ENCODE data around the gene LGALS3BP.
"Not testable (repeated sequence)": the region's sequence is repeated elsewhere in the genome, so short reads cannot be mapped to it uniquely, and the experiment has no call there.

Gene LGALS3BP

DNA sequence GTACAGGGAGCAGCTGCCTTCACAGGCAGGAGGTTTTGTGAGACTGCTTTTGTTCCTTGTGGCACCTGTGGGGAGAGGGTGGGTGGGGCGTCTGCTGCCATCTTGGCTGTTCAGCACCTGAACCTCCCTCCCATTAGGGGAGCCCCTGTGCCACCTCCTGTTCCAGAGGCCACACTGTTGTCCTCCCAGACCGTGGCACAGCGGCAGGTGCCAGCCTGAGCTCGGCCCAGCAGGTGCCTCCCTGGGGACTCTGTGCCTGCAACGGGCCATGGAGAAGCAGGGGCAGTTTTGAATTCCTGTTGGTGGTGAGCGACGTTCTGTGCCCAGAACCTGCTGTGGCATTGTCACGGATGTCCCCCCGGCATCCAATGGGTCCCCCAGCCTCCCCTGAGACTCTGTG lies 9.9 kb downstream of the LGALS3BP start:
- no peak overlapping the region for H3K27ac ChIP-seq
- TF ChIP-seq, protein P1, sequence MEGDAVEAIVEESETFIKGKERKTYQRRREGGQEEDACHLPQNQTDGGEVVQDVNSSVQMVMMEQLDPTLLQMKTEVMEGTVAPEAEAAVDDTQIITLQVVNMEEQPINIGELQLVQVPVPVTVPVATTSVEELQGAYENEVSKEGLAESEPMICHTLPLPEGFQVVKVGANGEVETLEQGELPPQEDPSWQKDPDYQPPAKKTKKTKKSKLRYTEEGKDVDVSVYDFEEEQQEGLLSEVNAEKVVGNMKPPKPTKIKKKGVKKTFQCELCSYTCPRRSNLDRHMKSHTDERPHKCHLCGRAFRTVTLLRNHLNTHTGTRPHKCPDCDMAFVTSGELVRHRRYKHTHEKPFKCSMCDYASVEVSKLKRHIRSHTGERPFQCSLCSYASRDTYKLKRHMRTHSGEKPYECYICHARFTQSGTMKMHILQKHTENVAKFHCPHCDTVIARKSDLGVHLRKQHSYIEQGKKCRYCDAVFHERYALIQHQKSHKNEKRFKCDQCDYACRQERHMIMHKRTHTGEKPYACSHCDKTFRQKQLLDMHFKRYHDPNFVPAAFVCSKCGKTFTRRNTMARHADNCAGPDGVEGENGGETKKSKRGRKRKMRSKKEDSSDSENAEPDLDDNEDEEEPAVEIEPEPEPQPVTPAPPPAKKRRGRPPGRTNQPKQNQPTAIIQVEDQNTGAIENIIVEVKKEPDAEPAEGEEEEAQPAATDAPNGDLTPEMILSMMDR (conservative IDR thresholded peaks at IDR 0.05): no peak

DNA sequence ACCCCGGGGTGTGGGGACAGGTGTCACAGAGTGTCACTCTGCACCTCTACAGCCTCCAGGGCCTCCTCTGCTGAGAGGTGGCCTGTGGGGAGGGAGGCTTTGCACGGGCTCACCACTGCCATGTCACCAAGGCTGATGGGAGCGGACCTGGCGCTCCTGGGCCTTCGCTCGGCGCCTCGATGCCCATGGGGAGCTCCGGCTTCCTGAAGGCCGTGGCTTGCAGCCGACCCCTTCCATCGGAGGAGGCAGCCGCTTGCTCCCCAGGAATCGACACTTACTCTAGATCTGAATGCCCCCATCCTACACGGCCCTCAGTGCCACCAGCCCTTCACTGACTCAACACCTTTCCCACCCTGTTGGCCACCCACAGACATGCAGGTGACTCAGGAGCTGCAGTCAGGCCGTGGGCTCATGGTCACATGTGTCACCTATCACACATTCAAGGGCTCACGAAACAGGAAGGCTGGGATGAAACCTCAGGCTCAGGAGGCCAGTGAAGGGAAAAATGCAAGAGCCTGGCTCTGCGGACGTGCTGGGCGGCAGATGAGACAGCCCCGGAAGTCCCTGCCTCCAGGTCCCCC lies 11.9 kb downstream of the LGALS3BP start:
- no peak overlapping the region for H3K27ac ChIP-seq
- TF ChIP-seq, protein P1 (conservative IDR thresholded peaks at IDR 0.05): no peak

- no peak overlapping the region for H3K27ac ChIP-seq
- TF ChIP-seq, protein P1 (conservative IDR thresholded peaks at IDR 0.05): no peak
These were observed 12.7 kb downstream of the LGALS3BP start for GRCh38 chr17:78966910-78967600.

- no peak overlapping the region for H3K27ac ChIP-seq
- TF ChIP-seq, protein P1 (conservative IDR thresholded peaks at IDR 0.05): no peak
These were observed 13.5 kb downstream of the LGALS3BP start for GRCh38 chr17:78966123-78966813.

GRCh38 chr17:78965491-78965924 lies 14.2 kb downstream of the LGALS3BP start:
- TF ChIP-seq, protein P1 (conservative IDR thresholded peaks at IDR 0.05): no peak
- no peak overlapping the region for H3K27ac ChIP-seq

DNA sequence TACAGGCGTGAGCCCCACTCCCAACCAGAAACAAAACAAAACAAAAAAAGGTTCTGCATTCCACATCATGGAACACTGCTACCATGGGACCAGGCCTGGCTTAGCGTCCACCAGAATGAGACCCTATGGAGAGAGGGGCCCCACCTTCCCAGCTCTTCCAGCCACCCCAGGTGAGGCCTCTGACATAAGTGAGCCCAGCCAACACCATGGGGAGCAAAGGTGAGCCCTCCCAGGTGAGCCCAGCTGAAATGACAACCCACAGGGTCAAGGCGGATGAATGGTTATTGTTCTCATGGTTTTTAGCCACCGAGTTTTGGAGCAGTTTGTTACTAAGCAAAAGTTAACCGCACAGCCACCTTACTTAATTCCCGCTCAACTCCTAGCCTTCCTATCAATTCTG lies 16.3 kb downstream of the LGALS3BP start:
- TF ChIP-seq, protein P1 (conservative IDR thresholded peaks at IDR 0.05): no peak
- H3K27ac ChIP-seq: no peak overlapping the region

DNA sequence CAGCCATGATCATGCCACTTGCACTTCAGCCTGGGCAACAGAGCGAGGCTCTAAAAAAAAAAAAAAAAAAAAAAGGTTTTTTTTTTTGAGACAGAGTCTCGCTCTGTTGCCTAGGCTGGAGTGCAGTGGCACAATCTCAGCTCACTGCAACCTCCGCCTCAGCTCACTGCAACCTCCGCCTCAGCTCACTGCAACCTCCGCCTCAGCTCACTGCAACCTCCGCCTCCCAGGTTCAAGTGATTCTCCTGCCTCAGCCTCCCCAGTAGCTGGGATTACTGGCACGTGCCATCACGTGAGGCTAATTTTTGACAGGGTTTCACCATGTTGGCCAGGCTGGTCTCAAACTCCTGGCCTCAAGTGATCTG lies 16.8 kb downstream of the LGALS3BP start:
- not testable (repeated sequence) for H3K27ac ChIP-seq

All from VCaP (cell line).